HG03175 (cell line): ENCODE data around the gene STK4.
A peak's percentile ranks its signal among the peaks of the same experiment; 100 is the strongest.

ENCODE experiments used
- ATAC-seq: cut with Tn5 transposase; IDR thresholded peaks from one replicate; pipeline ENCODE4 v1.9.1; 2021; ENCODE audit warnings: mild to moderate bottlenecking, moderate library complexity; ENCODE audit not compliant: unreplicated experiment

The STK4 gene

GRCh38 chr20:44952731-44953130 lies 13.6 kb upstream of the STK4 start:
- ATAC-seq = no peak

GRCh38 chr20:44954211-44954610 lies 12.1 kb upstream of the STK4 start:
- ATAC-seq = no peak

- no peak for ATAC-seq
Measured at GRCh38 chr20:44955270-44955669, 11.0 kb upstream of the STK4 start.

- ATAC-seq = no peak
Measured at GRCh38 chr20:44956410-44956809, 9.9 kb upstream of the STK4 start.

- ATAC-seq = no peak
Measured at GRCh38 chr20:44958276-44958675, 8.0 kb upstream of the STK4 start.

- no peak for ATAC-seq
Measured at GRCh38 chr20:44959082-44959637, 7.2 kb upstream of the STK4 start.

GRCh38 chr20:44959638-44960102 lies 6.6 kb upstream of the STK4 start:
- ATAC-seq = peak; percentile 7

- ATAC-seq = peak; percentile 86
Measured at GRCh38 chr20:44960103-44960852, 6.0 kb upstream of the STK4 start, which contains the start of gene TOMM34. Gene TOMM34 (minus strand): TSS chr20:44960397. CDS start chr20:44960333, 64 bp downstream.

GRCh38 chr20:44961011-44961869 lies 5.1 kb upstream of the STK4 start:
- ATAC-seq = no peak

- ATAC-seq = no peak
Measured at GRCh38 chr20:44961870-44962267, 4.4 kb upstream of the STK4 start.

GRCh38 chr20:44962483-44962882 lies 3.8 kb upstream of the STK4 start:
- ATAC-seq = no peak

- ATAC-seq = no peak
Measured at GRCh38 chr20:44963325-44964215, 2.7 kb upstream of the STK4 start.

GRCh38 chr20:44965651-44966029 lies 672 bp upstream of the STK4 start:
- ATAC-seq = no peak

- ATAC-seq = no peak
Measured at GRCh38 chr20:44967207-44967807, 995 bp downstream of the STK4 start.

GRCh38 chr20:44969300-44969894 lies 3.1 kb downstream of the STK4 start:
- ATAC-seq = no peak

- ATAC-seq = no peak
Measured at GRCh38 chr20:44970243-44970757, 4.0 kb downstream of the STK4 start.

GRCh38 chr20:44973053-44973452 lies 6.7 kb downstream of the STK4 start:
- no peak for ATAC-seq

GRCh38 chr20:44976698-44977097 lies 10.4 kb downstream of the STK4 start:
- no peak for ATAC-seq

GRCh38 chr20:44979090-44979621 lies 12.8 kb downstream of the STK4 start:
- ATAC-seq = peak; percentile 93
